ENCODE data around the gene CMSS1. TPM values are rescaled to one million over a fixed set of nuclear protein-coding genes. Genes with fewer than 3 reads are reported as not detected.
A peak's percentile ranks its signal among the peaks of the same experiment; 100 is the strongest.

The CMSS1 gene
- total and polyA plus RNA-seq, 7 experiments from 2014 or later, result 14.9 to 47.7 (median 18.4) TPM

DNA sequence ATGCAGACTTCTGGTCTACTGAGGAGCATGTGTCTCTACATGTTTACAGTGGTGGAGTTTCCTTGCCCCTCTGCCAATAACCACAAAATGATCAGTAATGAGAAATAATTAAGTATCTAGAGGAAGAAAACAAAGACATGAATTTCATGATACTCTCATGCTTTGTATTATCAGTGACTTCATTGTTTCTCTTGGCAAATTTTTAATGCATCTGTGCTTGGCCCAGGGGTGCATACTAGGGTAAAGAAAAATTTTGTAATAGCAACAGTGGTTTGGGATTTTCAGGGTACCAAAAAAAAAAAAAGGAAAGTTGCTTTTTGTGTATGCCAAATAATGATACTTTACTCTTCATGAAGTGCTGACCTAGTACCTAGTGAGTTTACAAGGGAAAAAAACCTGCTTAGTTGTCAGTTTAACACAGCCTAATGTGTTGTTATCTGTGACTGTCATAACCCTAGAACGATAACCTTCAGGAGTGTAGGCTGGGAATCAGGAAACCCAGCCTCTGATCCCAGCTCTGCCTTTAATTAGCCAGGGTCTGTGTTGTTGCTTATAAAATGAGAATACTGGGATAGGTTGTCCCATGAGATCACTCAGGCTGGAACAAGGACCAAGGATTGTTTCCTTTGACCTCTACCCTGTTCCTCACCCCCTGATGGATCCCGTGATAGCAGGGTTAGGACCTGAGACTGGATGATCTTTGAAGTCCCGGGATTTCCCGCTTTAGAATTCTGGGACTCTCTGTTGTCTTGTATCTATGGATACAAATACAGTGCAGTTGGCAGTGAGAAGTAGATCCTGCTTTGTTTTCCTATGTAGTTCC, 117.5 kb downstream of the CMSS1 start:
- no peaks in the 10 kb centered on the region for H3K36me3 ChIP-seq (ENCODE audit: control insufficient read depth in 2 of 3, insufficient read depth in 3 of 3, low read length in 3 of 3)
- DNase-seq (no peak), ATAC-seq (no peak)
- peaks cover 0 to 10% (median 5%) of the 10 kb centered on the region in 7 donors for H3K4me1 Mint-ChIP-seq
- H3K9me3 Mint-ChIP-seq, result peaks cover 0 to 3% (median 0%) of the 10 kb centered on the region in 11 donors
- H3K27ac ChIP-seq (ENCODE audit: low read depth, low read length), result no peak overlapping the region
- no peak overlapping the region for H3K27ac Mint-ChIP-seq
- CTCF ChIA-PET, result no interaction called here
- peaks cover 0 to 27% (median 5%) of the 10 kb centered on the region in 5 donors for H3K36me3 Mint-ChIP-seq
- intact Hi-C loops (cut with micrococcal nuclease), result no loop called here
- H3K4me3 Mint-ChIP-seq, result no peak overlapping the region
- no peaks in the 10 kb centered on the region for H3K9me3 ChIP-seq (ENCODE audit: control insufficient read depth in 2 of 3, low read length in 3 of 3)
- H3K27me3 Mint-ChIP-seq, result no peaks in the 10 kb centered on the region
- no peak overlapping the region for H3K4me3 ChIP-seq (ENCODE audit: low read length)
- H3K4me1 ChIP-seq (ENCODE audit: control insufficient read depth in 2 of 2, insufficient read depth in 2 of 2, low read length in 2 of 2), result no peaks in the 10 kb centered on the region
- no peaks in the 10 kb centered on the region for H3K27me3 ChIP-seq (ENCODE audit: control insufficient read depth in 2 of 2, insufficient read depth in 2 of 2, low read length in 2 of 2)
- POLR2A ChIA-PET, result no interaction called here

DNA sequence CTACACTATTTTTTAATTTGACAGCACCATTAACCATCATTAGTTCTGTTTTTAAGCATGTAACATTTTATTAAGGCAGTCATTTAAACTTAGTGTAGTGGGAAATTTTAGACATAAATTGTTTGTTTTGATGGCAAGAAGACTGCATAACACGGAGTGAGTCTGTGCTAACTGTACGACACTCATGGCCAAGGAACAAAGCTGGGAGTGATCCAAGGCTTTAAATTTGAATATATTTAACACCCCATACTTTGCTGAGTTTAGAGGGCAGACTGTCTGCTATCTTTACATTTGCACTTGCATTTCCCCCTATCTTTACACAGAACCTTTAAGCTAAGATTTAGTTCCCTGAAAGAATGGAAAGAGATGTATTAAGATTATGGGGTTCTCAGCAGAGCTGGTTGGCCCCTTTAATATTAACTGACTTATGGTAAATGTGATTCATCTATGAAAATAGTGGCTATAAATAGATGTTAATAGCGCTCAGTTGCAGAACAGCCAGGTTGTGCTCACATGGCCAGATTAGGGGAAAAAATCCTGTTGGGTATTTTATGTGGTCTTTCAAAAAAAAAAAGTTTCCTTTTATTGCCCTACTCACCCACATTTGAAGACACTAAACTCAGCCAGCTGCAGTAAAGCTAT, 120.7 kb downstream of the CMSS1 start:
- Histone ChIP-seq H3K4me1 (ENCODE audit: control insufficient read depth in 2 of 2, insufficient read depth in 2 of 2, low read length in 2 of 2) (no peaks in the 10 kb centered on the region), H3K27me3 (ENCODE audit: control insufficient read depth in 2 of 2, insufficient read depth in 2 of 2, low read length in 2 of 2) (no peaks in the 10 kb centered on the region), H3K27ac (ENCODE audit: low read depth, low read length) (no peak overlapping the region), H3K9me3 (ENCODE audit: control insufficient read depth in 2 of 3, low read length in 3 of 3) (no peaks in the 10 kb centered on the region), H3K36me3 (ENCODE audit: control insufficient read depth in 2 of 3, insufficient read depth in 3 of 3, low read length in 3 of 3) (no peaks in the 10 kb centered on the region), H3K4me3 (ENCODE audit: low read length) (no peak overlapping the region)
- no peak overlapping the region for H3K27ac Mint-ChIP-seq
- ATAC-seq, result no peak
- peaks cover 0 to 19% (median 2%) of the 10 kb centered on the region in 5 donors for H3K36me3 Mint-ChIP-seq
- intact Hi-C loops (cut with micrococcal nuclease), result no loop called here
- no peaks in the 10 kb centered on the region for H3K27me3 Mint-ChIP-seq
- ChIA-PET CTCF (no interaction called here), POLR2A (no interaction called here)
- peaks cover 0 to 10% (median 7%) of the 10 kb centered on the region in 7 donors for H3K4me1 Mint-ChIP-seq
- no peak for DNase-seq
- peaks cover 0 to 3% (median 0%) of the 10 kb centered on the region in 11 donors for H3K9me3 Mint-ChIP-seq
- H3K4me3 Mint-ChIP-seq, result peak overlapping the region in 1 of 10 donors; percentile 53

DNA sequence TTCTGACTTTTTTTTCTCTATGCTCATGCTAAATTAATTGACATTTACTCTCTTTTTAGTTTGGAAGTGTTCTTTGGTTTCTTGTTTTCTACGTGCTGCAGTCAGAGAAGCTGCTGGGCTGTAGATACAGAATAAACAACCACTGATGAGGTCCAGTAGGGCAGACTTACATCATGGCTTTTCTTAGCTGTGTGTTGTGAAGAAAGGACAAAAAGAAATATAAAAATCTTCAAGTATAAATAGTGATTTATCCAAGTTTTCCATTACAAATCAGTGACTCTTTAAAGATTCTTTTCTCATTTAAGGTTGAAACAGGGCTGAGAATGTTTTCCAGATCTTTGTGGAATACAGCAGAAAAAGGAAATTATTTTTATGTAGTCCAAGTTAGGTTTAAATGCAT, 122.2 kb downstream of the CMSS1 start:
- no peak overlapping the region for H3K4me3 Mint-ChIP-seq

DNA sequence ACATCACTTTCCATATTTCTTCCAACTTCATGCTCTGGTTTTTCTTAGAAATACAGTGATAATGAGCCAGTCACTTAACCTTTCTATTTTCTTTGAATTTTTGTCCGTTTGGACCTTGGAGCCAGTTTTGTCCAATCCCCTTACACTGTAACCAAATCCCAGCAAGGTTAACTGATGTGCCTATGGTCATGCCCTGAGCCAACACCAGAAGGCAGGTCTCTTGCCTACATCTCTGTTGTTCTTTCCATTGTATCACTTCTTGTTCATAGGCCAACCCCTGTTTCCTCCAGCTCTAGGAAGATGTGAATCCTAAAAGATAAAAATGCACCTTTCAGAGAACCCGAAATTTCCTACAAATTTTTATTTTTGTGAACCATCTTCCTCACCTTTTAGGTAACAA, 122.7 kb downstream of the CMSS1 start:
- no peaks in the 10 kb centered on the region for H3K4me1 ChIP-seq (ENCODE audit: control insufficient read depth in 2 of 2, insufficient read depth in 2 of 2, low read length in 2 of 2)
- ATAC-seq (no peak), DNase-seq (no peak)
- Mint-ChIP-seq H3K36me3 (peaks cover 0 to 17% (median 4%) of the 10 kb centered on the region in 5 donors), H3K4me1 (peaks cover 0 to 14% (median 8%) of the 10 kb centered on the region in 7 donors), H3K4me3 (no peak overlapping the region), H3K27ac (peak overlapping the region in 1 of 9 donors; percentile 20), H3K27me3 (no peaks in the 10 kb centered on the region), H3K9me3 (peaks cover 0 to 3% (median 0%) of the 10 kb centered on the region in 11 donors)
- ChIA-PET CTCF (interaction anchor here (1.0 kb wide), 1 partner anchor 20 kb away, joined by 3 read pairs; no protein-coding TSS in a partner anchor), POLR2A (no interaction called here)
- H3K27me3 ChIP-seq (ENCODE audit: control insufficient read depth in 2 of 2, insufficient read depth in 2 of 2, low read length in 2 of 2), result no peaks in the 10 kb centered on the region
- H3K4me3 ChIP-seq (ENCODE audit: low read length), result no peak overlapping the region
- no peaks in the 10 kb centered on the region for H3K9me3 ChIP-seq (ENCODE audit: control insufficient read depth in 2 of 3, low read length in 3 of 3)
- no peak overlapping the region for H3K27ac ChIP-seq (ENCODE audit: low read depth, low read length)
- intact Hi-C loops (cut with micrococcal nuclease), result loop anchor here in 1 of 2 donors (10.0 kb wide), 1 partner anchor 1824 kb away; no protein-coding TSS in a partner anchor
- H3K36me3 ChIP-seq (ENCODE audit: control insufficient read depth in 2 of 3, insufficient read depth in 3 of 3, low read length in 3 of 3), result no peaks in the 10 kb centered on the region

More for the DNA sequence above, 122.2 kb downstream of the CMSS1 start:
- H3K27ac ChIP-seq (ENCODE audit: low read depth, low read length), result no peak overlapping the region
- CTCF ChIA-PET, result no interaction called here
- no peaks in the 10 kb centered on the region for H3K4me1 ChIP-seq (ENCODE audit: control insufficient read depth in 2 of 2, insufficient read depth in 2 of 2, low read length in 2 of 2)
- H3K27me3 Mint-ChIP-seq, result no peaks in the 10 kb centered on the region
- ATAC-seq (no peak), DNase-seq (no peak)
- no peaks in the 10 kb centered on the region for H3K9me3 ChIP-seq (ENCODE audit: control insufficient read depth in 2 of 3, low read length in 3 of 3)
- H3K27me3 ChIP-seq (ENCODE audit: control insufficient read depth in 2 of 2, insufficient read depth in 2 of 2, low read length in 2 of 2), result no peaks in the 10 kb centered on the region
- no peak overlapping the region for H3K27ac Mint-ChIP-seq
- peaks cover 0 to 17% (median 4%) of the 10 kb centered on the region in 5 donors for H3K36me3 Mint-ChIP-seq
- H3K36me3 ChIP-seq (ENCODE audit: control insufficient read depth in 2 of 3, insufficient read depth in 3 of 3, low read length in 3 of 3), result no peaks in the 10 kb centered on the region
- H3K9me3 Mint-ChIP-seq, result peaks cover 0 to 3% (median 0%) of the 10 kb centered on the region in 11 donors
- intact Hi-C loops (cut with micrococcal nuclease), result loop anchor here in 1 of 2 donors (10.0 kb wide), 1 partner anchor 1825 kb away; no protein-coding TSS in a partner anchor
- no peak overlapping the region for H3K4me3 ChIP-seq (ENCODE audit: low read length)
- POLR2A ChIA-PET, result no interaction called here
- peaks cover 0 to 14% (median 7%) of the 10 kb centered on the region in 7 donors for H3K4me1 Mint-ChIP-seq

DNA sequence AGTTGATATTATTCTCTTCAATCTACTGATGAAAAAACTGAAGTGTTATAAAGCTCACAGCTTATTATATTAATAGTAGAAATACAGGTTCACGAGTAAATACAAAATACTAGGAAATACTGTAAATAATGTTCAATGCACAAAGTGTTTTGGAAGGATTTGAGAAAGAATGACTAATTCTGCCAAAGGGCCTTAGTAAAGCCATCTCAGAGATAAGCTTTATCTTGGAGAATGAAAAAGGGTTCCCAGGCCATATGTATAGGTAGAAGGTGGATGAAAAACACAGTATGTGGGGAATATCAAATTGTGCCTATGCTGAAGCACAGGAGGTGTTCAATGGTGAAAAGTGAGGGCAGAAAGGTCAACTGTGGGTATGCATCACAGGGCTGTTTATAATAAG, 123.5 kb downstream of the CMSS1 start:
- no peaks in the 10 kb centered on the region for H3K27me3 Mint-ChIP-seq
- peaks cover 0 to 14% (median 4%) of the 10 kb centered on the region in 5 donors for H3K36me3 Mint-ChIP-seq
- intact Hi-C loops (cut with micrococcal nuclease), result loop anchor here in 1 of 2 donors (10.0 kb wide), 1 partner anchor 1824 kb away; no protein-coding TSS in a partner anchor
- Histone ChIP-seq H3K4me3 (ENCODE audit: low read length) (no peak overlapping the region), H3K27me3 (ENCODE audit: control insufficient read depth in 2 of 2, insufficient read depth in 2 of 2, low read length in 2 of 2) (no peaks in the 10 kb centered on the region), H3K4me1 (ENCODE audit: control insufficient read depth in 2 of 2, insufficient read depth in 2 of 2, low read length in 2 of 2) (no peaks in the 10 kb centered on the region), H3K36me3 (ENCODE audit: control insufficient read depth in 2 of 3, insufficient read depth in 3 of 3, low read length in 3 of 3) (no peaks in the 10 kb centered on the region), H3K9me3 (ENCODE audit: control insufficient read depth in 2 of 3, low read length in 3 of 3) (no peaks in the 10 kb centered on the region), H3K27ac (ENCODE audit: low read depth, low read length) (no peak overlapping the region)
- H3K9me3 Mint-ChIP-seq, result peaks cover 0 to 1% (median 0%) of the 10 kb centered on the region in 11 donors
- POLR2A ChIA-PET, result no interaction called here
- no peak overlapping the region for H3K27ac Mint-ChIP-seq
- CTCF ChIA-PET, result interaction anchor here (1.0 kb wide), 1 partner anchor 21 kb away, joined by 3 read pairs; no protein-coding TSS in a partner anchor
- DNase-seq (no peak), ATAC-seq (no peak)
- no peak overlapping the region for H3K4me3 Mint-ChIP-seq
- H3K4me1 Mint-ChIP-seq, result peaks cover 0 to 14% (median 7%) of the 10 kb centered on the region in 7 donors

DNA sequence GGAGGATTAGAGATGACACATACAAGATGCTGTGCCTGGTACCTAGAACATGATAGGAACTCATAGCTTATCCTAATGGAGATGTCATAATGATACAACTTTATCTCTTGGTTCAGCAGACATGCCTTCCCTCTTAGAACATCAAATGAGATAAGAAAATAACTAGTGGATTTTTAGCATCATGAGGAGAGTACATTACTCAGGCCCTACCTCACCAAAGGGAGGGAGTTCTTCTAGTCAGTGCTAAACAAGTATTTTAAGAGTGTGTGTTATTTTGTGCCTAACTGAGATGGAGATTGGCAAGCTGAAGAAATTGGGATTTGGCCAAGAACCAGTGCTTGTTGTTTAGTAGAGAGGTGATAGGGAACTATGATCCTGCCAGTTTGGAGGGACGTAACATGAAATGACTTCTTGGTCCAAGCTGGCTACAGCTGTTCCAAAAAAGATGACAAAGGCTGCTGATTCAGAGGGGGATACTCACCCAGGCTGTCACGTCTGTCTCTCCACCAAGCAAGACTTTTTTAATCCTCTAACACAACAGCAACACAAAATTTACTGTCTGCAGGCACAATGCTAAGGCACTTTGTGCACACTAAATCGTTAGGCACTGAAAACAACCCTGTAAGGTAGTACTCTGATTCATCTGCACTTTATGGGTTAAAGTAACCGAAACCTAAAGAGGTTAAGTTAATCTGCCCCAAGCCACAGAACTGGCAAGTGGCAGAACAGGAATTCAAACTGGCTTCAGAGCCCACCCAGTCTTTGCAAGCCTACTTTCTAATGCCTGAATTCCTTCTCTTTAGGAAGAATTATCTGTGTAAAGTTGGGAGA, 126.5 kb downstream of the CMSS1 start:
- Mint-ChIP-seq H3K9me3 (peaks cover 0 to 1% (median 0%) of the 10 kb centered on the region in 11 donors), H3K36me3 (peaks cover 0 to 15% (median 4%) of the 10 kb centered on the region in 5 donors), H3K27me3 (no peaks in the 10 kb centered on the region), H3K27ac (no peak overlapping the region), H3K4me1 (peaks cover 0 to 13% (median 0%) of the 10 kb centered on the region in 7 donors), H3K4me3 (no peak overlapping the region)
- Histone ChIP-seq H3K9me3 (ENCODE audit: control insufficient read depth in 2 of 3, low read length in 3 of 3) (no peaks in the 10 kb centered on the region), H3K27ac (ENCODE audit: low read depth, low read length) (no peak overlapping the region), H3K4me1 (ENCODE audit: control insufficient read depth in 2 of 2, insufficient read depth in 2 of 2, low read length in 2 of 2) (no peaks in the 10 kb centered on the region), H3K27me3 (ENCODE audit: control insufficient read depth in 2 of 2, insufficient read depth in 2 of 2, low read length in 2 of 2) (no peaks in the 10 kb centered on the region), H3K36me3 (ENCODE audit: control insufficient read depth in 2 of 3, insufficient read depth in 3 of 3, low read length in 3 of 3) (no peaks in the 10 kb centered on the region), H3K4me3 (ENCODE audit: low read length) (no peak overlapping the region)
- ATAC-seq (no peak), DNase-seq (no peak)
- intact Hi-C loops (cut with micrococcal nuclease), result loop anchor here in 1 of 2 donors (10.0 kb wide), 1 partner anchor 1821 kb away; no protein-coding TSS in a partner anchor
- ChIA-PET CTCF (interaction anchor here (0.6 kb wide), 1 partner anchor 779 kb away, joined by 3 read pairs; no protein-coding TSS in a partner anchor), POLR2A (no interaction called here)

Measured in naive thymus-derived CD4-positive, alpha-beta T cell (primary cell).